HPDE6-E6E7 (cell line): ENCODE measurements around the gene TTC21A.

Source experiments
- DNase-seq: peaks from one replicate; pipeline ENCODE4 v3.0.0; 2011; ENCODE audit warnings: missing footprints; ENCODE audit errors: extremely low spot score

The TTC21A gene

GRCh38 chr3:39118931-39119660, 11.6 kb downstream of the TTC21A start:
- DNase-seq = no peak

GRCh38 chr3:39121621-39122020, 14.1 kb downstream of the TTC21A start:
- DNase-seq = no peak

GRCh38 chr3:39122813-39123212, 15.3 kb downstream of the TTC21A start:
- DNase-seq = no peak

GRCh38 chr3:39124876-39125840, 17.7 kb downstream of the TTC21A start:
- no peak for DNase-seq

GRCh38 chr3:39125841-39126500, 18.5 kb downstream of the TTC21A start:
- DNase-seq = no peak

- DNase-seq = no peak
Observed at GRCh38 chr3:39126532-39127071, 19.1 kb downstream of the TTC21A start.

- DNase-seq = no peak
Observed at GRCh38 chr3:39127269-39127907, 19.9 kb downstream of the TTC21A start.

- no peak for DNase-seq
Observed at GRCh38 chr3:39127908-39128304, 20.4 kb downstream of the TTC21A start.

- DNase-seq = no peak
Observed at GRCh38 chr3:39128951-39129350, 21.5 kb downstream of the TTC21A start.

- no peak for DNase-seq
Observed at GRCh38 chr3:39130026-39130425, 22.5 kb downstream of the TTC21A start.

GRCh38 chr3:39130693-39131265, 23.3 kb downstream of the TTC21A start:
- DNase-seq = no peak

GRCh38 chr3:39132096-39133092, 24.9 kb downstream of the TTC21A start:
- DNase-seq = no peak

GRCh38 chr3:39133093-39133490, 25.6 kb downstream of the TTC21A start:
- DNase-seq = no peak

GRCh38 chr3:39133822-39134221, 26.3 kb downstream of the TTC21A start:
- no peak for DNase-seq

GRCh38 chr3:39134305-39134704, 26.8 kb downstream of the TTC21A start:
- DNase-seq = no peak

- DNase-seq = no peak
Observed at GRCh38 chr3:39135170-39135805, 27.8 kb downstream of the TTC21A start.

- no peak for DNase-seq
Observed at GRCh38 chr3:39136533-39137434, 29.3 kb downstream of the TTC21A start.

- no peak for DNase-seq
Observed at GRCh38 chr3:39137435-39137936, 30.0 kb downstream of the TTC21A start.
